Ascending aorta (tissue), 2 donors: ENCODE measurements around the gene SIGMAR1. TPM values are rescaled to one million over a fixed set of nuclear protein-coding genes. Genes with fewer than 3 reads are reported as not detected.

ENCODE experiments used
- DNase-seq, 2 donors: peaks; one replicate each; pipeline ENCODE4 v3.0.0-alpha.2; 2019; ENCODE audit warnings: low spot score in 2 of 2
- H3K27ac ChIP-seq, 2 donors: fragments of 200-600 bp; sonication (generic); one replicate each; pipeline ENCODE4 v1.5.1; 2016 to 2017; ENCODE audit warnings: mild to moderate bottlenecking in 1 of 2
- H3K27me3 ChIP-seq: fragments of 200-600 bp; sonication (generic); one replicate; pipeline ENCODE4 v1.5.1; 2017
- H3K36me3 ChIP-seq, 2 donors: fragments of 200-600 bp; sonication (generic); one replicate each; pipeline ENCODE4 v1.5.1; 2016
- H3K4me1 ChIP-seq, 2 donors: fragments of 200-600 bp; sonication (generic); one replicate each; pipeline ENCODE4 v1.5.1; 2016 to 2017; ENCODE audit warnings: mild to moderate bottlenecking in 1 of 2
- H3K4me3 ChIP-seq, 2 donors: fragments of 200-600 bp; sonication (generic); one replicate each; pipeline ENCODE4 v1.5.1; 2016 to 2017; ENCODE audit warnings: mild to moderate bottlenecking in 1 of 2
- H3K9me3 ChIP-seq, 2 donors: fragments of 200-600 bp; sonication (generic); one replicate each; pipeline ENCODE4 v1.5.1; 2016
- intact Hi-C: fragments of 100-400 bp; cut with DNase I; formaldehyde crosslinking; loops from one replicate; pipeline ENCODE4 v1.15.1; 2023
- total RNA-seq: library from RNA; depleted of rRNA; stranded (reverse); fragments of >200 nt; gene quantifications from one replicate; pipeline ENCODE4 v1.1.0, GENCODE V29; 2016
- TF ChIP-seq, protein P1 (sequence below), 3 experiments: fragments of 200-600 bp in 2 of 3; fragments of 450-650 bp in 1 of 3; sonication (generic) in 2 of 3; IDR thresholded peaks; one replicate each; pipeline ENCODE4 v1.5.1; 2016 to 2019; ENCODE audit warnings: antibody characterized with exemption in 3 of 3, mild to moderate bottlenecking in 1 of 3, moderate library complexity in 1 of 3

SIGMAR1 gene
- total RNA-seq, 1 donor from 2014 or later, result 61.3 TPM

DNA sequence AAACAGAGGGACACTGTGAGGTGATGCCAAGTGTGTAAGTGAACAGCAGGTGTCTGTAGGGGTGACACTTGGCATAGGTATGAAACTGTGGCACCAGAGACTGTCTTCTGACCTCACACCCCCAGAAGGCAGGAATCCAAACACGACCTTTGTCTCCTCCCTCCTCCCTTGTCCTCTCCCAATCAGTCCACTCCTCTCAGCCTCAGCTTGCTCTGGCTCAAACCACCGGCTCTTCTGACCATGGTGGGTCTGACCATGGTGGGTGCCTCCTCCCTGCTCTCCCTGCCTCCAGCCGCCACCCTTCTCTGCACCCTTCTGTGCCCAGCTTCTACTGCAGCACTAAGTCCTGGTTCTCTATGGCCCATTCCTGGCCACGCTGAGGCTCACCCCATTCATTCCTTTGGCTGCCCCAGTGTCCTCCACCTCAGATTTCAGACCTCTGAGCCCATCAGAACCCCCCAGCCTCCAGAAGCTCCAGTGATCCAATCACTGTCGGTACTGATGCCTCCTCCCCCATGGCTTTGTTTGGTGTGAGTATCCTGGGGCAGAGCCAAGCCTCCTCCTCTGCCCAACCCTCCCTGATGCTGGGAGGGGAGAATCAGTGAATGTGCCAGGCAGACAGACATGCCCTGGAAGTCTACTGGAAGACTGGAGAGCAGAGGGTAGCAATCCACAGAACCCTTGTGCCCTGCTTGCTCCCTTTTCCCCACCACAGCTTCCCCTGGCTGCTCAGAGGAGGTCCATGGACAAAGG is 7.0 kb downstream of the SIGMAR1 start:
- Histone ChIP-seq H3K27ac (no peak overlapping the region), H3K36me3 (no peaks in the 10 kb centered on the region), H3K4me1 (peaks cover 9% of the 10 kb centered on the region in 2 donors), H3K4me3 (no peak overlapping the region), H3K27me3 (peaks cover 12% of the 10 kb centered on the region), H3K9me3 (no peaks in the 10 kb centered on the region)
- no peak for DNase-seq
- intact Hi-C loops, result no loop called here
- TF ChIP-seq, protein P1, sequence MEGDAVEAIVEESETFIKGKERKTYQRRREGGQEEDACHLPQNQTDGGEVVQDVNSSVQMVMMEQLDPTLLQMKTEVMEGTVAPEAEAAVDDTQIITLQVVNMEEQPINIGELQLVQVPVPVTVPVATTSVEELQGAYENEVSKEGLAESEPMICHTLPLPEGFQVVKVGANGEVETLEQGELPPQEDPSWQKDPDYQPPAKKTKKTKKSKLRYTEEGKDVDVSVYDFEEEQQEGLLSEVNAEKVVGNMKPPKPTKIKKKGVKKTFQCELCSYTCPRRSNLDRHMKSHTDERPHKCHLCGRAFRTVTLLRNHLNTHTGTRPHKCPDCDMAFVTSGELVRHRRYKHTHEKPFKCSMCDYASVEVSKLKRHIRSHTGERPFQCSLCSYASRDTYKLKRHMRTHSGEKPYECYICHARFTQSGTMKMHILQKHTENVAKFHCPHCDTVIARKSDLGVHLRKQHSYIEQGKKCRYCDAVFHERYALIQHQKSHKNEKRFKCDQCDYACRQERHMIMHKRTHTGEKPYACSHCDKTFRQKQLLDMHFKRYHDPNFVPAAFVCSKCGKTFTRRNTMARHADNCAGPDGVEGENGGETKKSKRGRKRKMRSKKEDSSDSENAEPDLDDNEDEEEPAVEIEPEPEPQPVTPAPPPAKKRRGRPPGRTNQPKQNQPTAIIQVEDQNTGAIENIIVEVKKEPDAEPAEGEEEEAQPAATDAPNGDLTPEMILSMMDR (IDR thresholded peaks at IDR 0.05), result no peak

DNA sequence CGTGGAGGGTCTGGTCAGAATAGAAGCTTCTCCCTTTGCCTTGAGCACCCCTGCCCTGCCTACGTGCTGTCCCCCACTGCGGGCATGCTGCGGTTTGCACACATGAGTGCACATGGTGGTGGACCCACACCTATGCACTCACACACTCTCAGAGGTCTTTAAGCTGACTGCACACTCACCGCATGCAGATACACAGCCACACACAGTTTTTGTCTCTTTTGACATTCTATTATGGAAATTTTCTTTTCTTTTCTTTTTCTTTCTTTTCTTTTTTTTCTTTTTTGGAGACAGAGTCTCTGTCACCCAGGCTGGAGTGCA is 8.1 kb downstream of the SIGMAR1 start:
- TF ChIP-seq, protein P1 (IDR thresholded peaks at IDR 0.05), result no peak
- Histone ChIP-seq H3K9me3 (no peaks in the 10 kb centered on the region), H3K27me3 (peaks cover 12% of the 10 kb centered on the region), H3K4me3 (peak overlapping the region in 1 of 2 donors; percentile 66), H3K27ac (no peak overlapping the region), H3K36me3 (no peaks in the 10 kb centered on the region), H3K4me1 (peaks cover 9% of the 10 kb centered on the region in 2 donors)
- intact Hi-C loops, result no loop called here
- DNase-seq, result no peak

DNA sequence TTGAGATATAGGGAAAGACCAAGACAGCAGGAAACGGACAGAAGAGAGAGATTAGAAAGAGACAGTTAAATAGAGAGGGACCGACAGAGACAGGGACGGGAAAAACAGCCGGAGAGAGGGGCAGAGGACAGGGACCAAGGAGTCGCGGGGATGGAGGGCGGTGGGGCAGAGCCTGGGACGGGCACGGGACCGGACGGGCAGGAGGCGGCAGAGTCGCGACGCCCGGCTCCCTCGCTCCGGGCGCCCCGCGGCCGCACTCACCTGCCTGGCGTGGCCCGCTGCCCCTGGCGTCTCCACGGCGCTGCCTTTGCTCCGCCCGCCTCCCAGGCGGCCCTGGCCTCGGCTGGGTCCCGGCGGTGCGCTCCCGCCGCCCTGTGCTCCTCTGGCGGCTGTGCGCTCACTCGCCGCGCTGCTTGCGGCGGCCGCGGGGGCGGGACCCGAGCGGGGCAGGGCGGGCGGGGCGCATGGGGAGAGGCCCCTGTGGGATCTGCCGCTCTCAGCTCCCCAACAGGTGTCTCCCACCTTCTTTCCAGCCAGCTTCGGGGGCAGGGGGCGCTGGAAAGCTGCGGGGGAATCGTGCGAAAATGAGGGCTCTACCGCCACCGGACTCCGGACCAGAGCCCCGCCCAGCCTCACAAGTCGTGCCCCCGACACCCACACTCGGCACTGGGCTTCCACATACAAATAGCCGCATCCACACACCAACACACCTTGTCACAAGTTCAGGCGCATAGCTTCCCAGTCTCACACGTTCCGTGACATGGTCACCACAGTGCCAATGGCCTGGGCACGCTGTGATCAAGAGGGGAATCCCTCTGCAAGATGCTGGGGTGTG is 8.7 kb downstream of the SIGMAR1 start, which contains the start of gene ARID3C:
Gene ARID3C, minus strand, starts transcription at position 411 of the 835 bp plus-strand sequence. CDS start 1,052 bp downstream, outside the sequence.
- intact Hi-C loops, result no loop called here
- no peak within 1 kb of the TSS for H3K27ac ChIP-seq
- H3K36me3 ChIP-seq, result no peaks in the 10 kb centered on the region
- H3K4me1 ChIP-seq, result peaks cover 9% of the 10 kb centered on the region in 2 donors
- peaks cover 12% of the 10 kb centered on the region for H3K27me3 ChIP-seq
- no peak for DNase-seq
- no peaks in the 10 kb centered on the region for H3K9me3 ChIP-seq
- TF ChIP-seq, protein P1 (IDR thresholded peaks at IDR 0.05), result no peak
- peak within 1 kb of the TSS; percentile 48 to 66 for H3K4me3 ChIP-seq

DNA sequence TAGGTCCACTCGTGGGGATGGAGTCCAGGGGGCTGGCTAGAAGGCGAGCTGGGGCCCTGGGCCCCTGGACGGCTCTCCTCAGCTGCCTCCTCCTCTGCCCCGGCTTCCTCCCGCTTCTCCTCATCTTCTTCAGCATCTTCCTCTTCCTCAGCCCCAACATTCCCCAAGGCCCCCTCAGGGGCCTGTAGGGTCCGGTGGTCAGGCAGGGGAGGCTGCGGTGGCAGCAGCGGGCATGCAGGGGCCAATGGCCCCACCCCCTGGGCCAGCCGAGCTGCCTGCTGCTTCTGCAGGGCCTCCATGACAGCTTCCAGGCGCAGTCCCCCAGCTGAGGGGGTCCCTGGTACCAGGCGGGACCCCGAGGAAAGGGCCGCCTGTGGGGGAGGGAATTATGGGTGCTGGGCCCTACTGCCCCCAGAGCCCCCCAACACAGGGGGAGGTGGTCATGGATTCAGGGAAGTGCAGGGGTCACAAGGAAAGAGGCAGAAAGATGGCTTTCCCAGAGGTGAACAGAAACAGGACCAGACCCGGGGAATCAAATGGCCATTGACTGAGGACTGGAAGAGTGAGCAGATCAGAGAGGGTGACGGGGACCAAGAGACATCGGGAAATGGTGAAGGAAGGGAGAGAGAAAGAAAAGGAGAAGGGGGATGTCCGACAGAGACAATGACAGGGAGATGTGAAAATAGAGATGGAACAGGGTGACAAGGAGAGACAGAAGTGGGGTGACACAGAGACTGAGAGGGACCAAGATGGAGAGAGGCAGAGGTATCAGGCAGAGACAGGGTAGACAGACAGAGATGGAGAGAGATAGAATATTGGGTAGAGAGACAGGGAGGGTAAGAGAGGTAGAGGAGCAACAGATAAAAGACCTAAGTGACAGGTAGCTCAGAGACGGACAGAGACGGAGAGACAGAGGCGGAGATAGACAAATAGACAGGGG is 9.6 kb downstream of the SIGMAR1 start:
- H3K36me3 ChIP-seq, result no peaks in the 10 kb centered on the region
- H3K27me3 ChIP-seq, result peaks cover 12% of the 10 kb centered on the region
- intact Hi-C loops, result no loop called here
- TF ChIP-seq, protein P1 (IDR thresholded peaks at IDR 0.05), result no peak
- peaks cover 9% of the 10 kb centered on the region in 2 donors for H3K4me1 ChIP-seq
- H3K27ac ChIP-seq, result no peak overlapping the region
- H3K4me3 ChIP-seq, result peak overlapping the region; percentile 48 to 66
- H3K9me3 ChIP-seq, result no peaks in the 10 kb centered on the region
- no peak for DNase-seq

DNA sequence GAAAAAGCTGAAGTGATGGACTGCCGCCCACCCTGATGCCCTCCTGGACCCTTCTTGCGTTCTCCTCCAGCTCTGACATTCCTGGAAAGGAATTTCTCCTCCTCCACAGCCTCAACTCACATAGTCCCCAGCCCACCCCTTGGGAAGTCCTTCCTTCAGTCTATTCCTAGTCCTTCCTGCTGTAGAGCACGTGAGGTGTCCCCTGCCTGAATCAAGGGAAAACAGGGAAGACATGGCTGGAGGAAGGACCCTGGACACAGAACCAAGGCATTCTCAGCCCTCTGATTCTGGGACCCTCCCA is 12.5 kb downstream of the SIGMAR1 start:
- H3K36me3 ChIP-seq, result no peaks in the 10 kb centered on the region
- H3K4me1 ChIP-seq, result peaks cover 9 to 13% of the 10 kb centered on the region in 2 donors
- intact Hi-C loops, result no loop called here
- H3K9me3 ChIP-seq, result no peaks in the 10 kb centered on the region
- no peak overlapping the region for H3K4me3 ChIP-seq
- TF ChIP-seq, protein P1 (IDR thresholded peaks at IDR 0.05), result no peak
- DNase-seq, result no peak
- no peak overlapping the region for H3K27ac ChIP-seq
- peaks cover 12% of the 10 kb centered on the region for H3K27me3 ChIP-seq
